Hair follicular keratinocyte (primary cell): Measurements from ENCODE around the gene MS4A18. TPM values are rescaled to one million over a fixed set of nuclear protein-coding genes. Genes with fewer than 3 reads are reported as not detected.

Experiments
- total RNA-seq: library from RNA; depleted of rRNA; stranded (reverse); fragments of >200 nt; gene quantifications from 2 replicates; pipeline ENCODE4 v1.2.3, GENCODE V29; 2015

The MS4A18 gene
- total RNA-seq, result not detected in 2 replicates

GRCh38 chr11:60724420-60724819, at the start of gene MS4A18:
TSS of gene MS4A18 (plus strand) at chr11:60724720.

GRCh38 chr11:60699284-60699691, 25.2 kb upstream of the MS4A18 start, which contains the start of gene MS4A8:
TSS of gene MS4A8 (plus strand) at chr11:60699612. CDS start at chr11:60700861, 1,249 bp downstream.

GRCh38 chr11:60756307-60757032, 31.9 kb downstream of the MS4A18 start, which contains the start of gene MS4A15:
TSS of gene MS4A15 (plus strand) at chr11:60756867. CDS start at chr11:60763734, 6,867 bp downstream.

GRCh38 chr11:60785136-60785535, 60.6 kb downstream of the MS4A18 start, which contains the start of gene MS4A10:
TSS of gene MS4A10 (plus strand) at chr11:60785333. CDS start at chr11:60790336, 5,003 bp downstream.

Other genes with a start within 250 kb of the MS4A18 start
- gene MS4A12, start 231.9 kb upstream of the MS4A18 start, total RNA-seq, result not detected in 2 replicates
- not detected in 2 replicates for gene MS4A13, start 209.3 kb upstream of the MS4A18 start, total RNA-seq
- not detected in 2 replicates for gene MS4A8, start 25.1 kb upstream of the MS4A18 start, total RNA-seq
- not detected in 2 replicates for gene MS4A15, start 32.1 kb downstream of the MS4A18 start, total RNA-seq
- gene MS4A10, start 60.6 kb downstream of the MS4A18 start, total RNA-seq, result not detected in 2 replicates
- 22.6 and 40.3 TPM in 2 replicates for gene CCDC86, start 117.4 kb downstream of the MS4A18 start, total RNA-seq
- gene PTGDR2, start 131.2 kb downstream of the MS4A18 start, total RNA-seq, result not detected in 2 replicates
- gene ZP1, start 142.8 kb downstream of the MS4A18 start, total RNA-seq, result not detected in 2 replicates
- 64.2 and 96.0 TPM in 2 replicates for gene PRPF19, start 181.9 kb downstream of the MS4A18 start, total RNA-seq
- gene TMEM109, start 189.4 kb downstream of the MS4A18 start, total RNA-seq, result 26.1 and 31.8 TPM in 2 replicates
- gene TMEM132A, start 199.7 kb downstream of the MS4A18 start, total RNA-seq, result 97.8 and 142 TPM in 2 replicates
- 0.78 and 3.2 TPM in 2 replicates for gene SLC15A3, start 227.5 kb downstream of the MS4A18 start, total RNA-seq
- 0.86 TPM in 1 of 2 replicates, not detected in the other for gene CD6, start 247.0 kb downstream of the MS4A18 start, total RNA-seq